Measurements from ENCODE around the gene TMEM240.

TMEM240 gene

GRCh38 chr1:1561801-1562470 lies 21.5 kb upstream of the TMEM240 start:
- TF ChIP-seq NFIC (IDR thresholded peaks at IDR 0.05) (no peak), YY1 (IDR thresholded peaks at IDR 0.05; ENCODE audit: low read depth) (no peak), REST (IDR thresholded peaks at IDR 0.05; ENCODE audit: low read depth) (no peak)

GRCh38 chr1:1560178-1560577 lies 19.8 kb upstream of the TMEM240 start:
- TF ChIP-seq ZBTB7A (IDR thresholded peaks at IDR 0.05; ENCODE audit: low read depth) (no peak), FOXM1 (IDR thresholded peaks at IDR 0.05; ENCODE audit: borderline replicate concordance, low read depth) (no peak), TEAD4 (IDR thresholded peaks at IDR 0.05) (no peak), MAX (IDR thresholded peaks at IDR 0.05) (no peak), CREB1 (IDR thresholded peaks at IDR 0.05; ENCODE audit: low read depth) (no peak), CEBPB (IDR thresholded peaks at IDR 0.05) (no peak), TCF12 (IDR thresholded peaks at IDR 0.05; ENCODE audit: low read depth) (no peak), REST (IDR thresholded peaks at IDR 0.05; ENCODE audit: low read depth) (no peak), RAD21 (IDR thresholded peaks at IDR 0.05; ENCODE audit: low read depth) (no peak), EGR1 (IDR thresholded peaks at IDR 0.05) (no peak), USF1 (IDR thresholded peaks at IDR 0.05) (no peak), NFIC (IDR thresholded peaks at IDR 0.05) (no peak), TAF1 (IDR thresholded peaks at IDR 0.05; ENCODE audit: low read depth) (no peak), EP300 (IDR thresholded peaks at IDR 0.05; ENCODE audit: borderline replicate concordance) (no peak), YY1 (IDR thresholded peaks at IDR 0.05; ENCODE audit: low read depth) (no peak)

GRCh38 chr1:1559066-1559465 lies 18.6 kb upstream of the TMEM240 start:
- TF ChIP-seq EP300 (IDR thresholded peaks at IDR 0.05; ENCODE audit: borderline replicate concordance): no peak
- no peak for TF ChIP-seq FOXM1 (IDR thresholded peaks at IDR 0.05; ENCODE audit: borderline replicate concordance, low read depth)
- TF ChIP-seq TAF1 (IDR thresholded peaks at IDR 0.05; ENCODE audit: low read depth): no peak
- no peak for TF ChIP-seq ZBTB7A (IDR thresholded peaks at IDR 0.05; ENCODE audit: low read depth)
- no peak for TF ChIP-seq TCF12 (IDR thresholded peaks at IDR 0.05; ENCODE audit: low read depth)
- TF ChIP-seq REST (IDR thresholded peaks at IDR 0.05; ENCODE audit: low read depth): no peak
- TF ChIP-seq RAD21 (IDR thresholded peaks at IDR 0.05; ENCODE audit: low read depth): no peak
- no peak for TF ChIP-seq MAX (IDR thresholded peaks at IDR 0.05)
- TF ChIP-seq CEBPB (IDR thresholded peaks at IDR 0.05): no peak
- TF ChIP-seq YY1 (IDR thresholded peaks at IDR 0.05; ENCODE audit: low read depth): no peak
- no peak for TF ChIP-seq EGR1 (IDR thresholded peaks at IDR 0.05)
- no peak for TF ChIP-seq TEAD4 (IDR thresholded peaks at IDR 0.05)
- no peak for TF ChIP-seq NFIC (IDR thresholded peaks at IDR 0.05)

- TF ChIP-seq RAD21 (IDR thresholded peaks at IDR 0.05; ENCODE audit: low read depth) (no peak), NFIC (IDR thresholded peaks at IDR 0.05) (no peak), ZBTB7A (IDR thresholded peaks at IDR 0.05; ENCODE audit: low read depth) (no peak), EGR1 (IDR thresholded peaks at IDR 0.05) (no peak), CREB1 (IDR thresholded peaks at IDR 0.05; ENCODE audit: low read depth) (no peak)
Measured at GRCh38 chr1:1558591-1558990, 18.2 kb upstream of the TMEM240 start.

- TF ChIP-seq YY1 (IDR thresholded peaks at IDR 0.05; ENCODE audit: low read depth) (no peak), RAD21 (IDR thresholded peaks at IDR 0.05; ENCODE audit: low read depth) (no peak), ZBTB7A (IDR thresholded peaks at IDR 0.05; ENCODE audit: low read depth) (no peak), CREB1 (IDR thresholded peaks at IDR 0.05; ENCODE audit: low read depth) (no peak), EGR1 (IDR thresholded peaks at IDR 0.05) (no peak), TEAD4 (IDR thresholded peaks at IDR 0.05) (no peak), EP300 (IDR thresholded peaks at IDR 0.05; ENCODE audit: borderline replicate concordance) (no peak), REST (IDR thresholded peaks at IDR 0.05; ENCODE audit: low read depth) (no peak), MAX (IDR thresholded peaks at IDR 0.05) (no peak), TAF1 (IDR thresholded peaks at IDR 0.05; ENCODE audit: low read depth) (no peak), FOXM1 (IDR thresholded peaks at IDR 0.05; ENCODE audit: borderline replicate concordance, low read depth) (no peak), CEBPB (IDR thresholded peaks at IDR 0.05) (no peak), TCF12 (IDR thresholded peaks at IDR 0.05; ENCODE audit: low read depth) (no peak), NFIC (IDR thresholded peaks at IDR 0.05) (no peak), USF1 (IDR thresholded peaks at IDR 0.05) (no peak)
Measured at GRCh38 chr1:1556505-1556904, 16.1 kb upstream of the TMEM240 start.
